ENCODE measurements around the gene HOXC6. TPM values are rescaled to one million over a fixed set of nuclear protein-coding genes. Genes with fewer than 3 reads are reported as not detected.

HOXC6 gene
- total RNA-seq, 1 donor from 2014 or later = not detected

- H3K27ac ChIP-seq = no peak overlapping the region
- Mint-ChIP-seq H3K9me3 (peaks cover 9% of the 10 kb centered on the region), H3K27me3 (ENCODE audit: insufficient read depth, low read depth) (peaks cover 88% of the 10 kb centered on the region), H3K4me3 (peak overlapping the region; percentile 33), H3K27ac (no peak overlapping the region), H3K36me3 (no peaks in the 10 kb centered on the region), H3K4me1 (no peaks in the 10 kb centered on the region)
- H3K27me3 ChIP-seq = peaks cover 100% of the 10 kb centered on the region
- no peaks in the 10 kb centered on the region for H3K4me1 ChIP-seq
- no peaks in the 10 kb centered on the region for H3K79me2 ChIP-seq (ENCODE audit: low read depth)
- H3K4me2 ChIP-seq = no peak overlapping the region
- peaks cover 91% of the 10 kb centered on the region for H4K20me1 ChIP-seq (ENCODE audit: low read depth)
- H3K36me3 ChIP-seq = no peaks in the 10 kb centered on the region
- H2AFZ ChIP-seq (replicated peaks) = no peak overlapping the region
- H3K9me3 ChIP-seq (ENCODE audit: low read depth) = no peaks in the 10 kb centered on the region
- no peak overlapping the region for H3K4me3 ChIP-seq
- H3K9ac ChIP-seq = no peak overlapping the region
- no peaks in the 10 kb centered on the region for H3F3A ChIP-seq (ENCODE audit: low read depth)
- no peak for DNase-seq (ENCODE audit: low spot score)
- no peak for TF ChIP-seq CTCF (IDR thresholded peaks at IDR 0.05)
- TF ChIP-seq EZH2phosphoT487 (IDR thresholded peaks at IDR 0.05) = peak; percentile 73
- TF ChIP-seq EZH2 (IDR thresholded peaks at IDR 0.05) = peak; percentile 89
Measured at GRCh38 chr12:54030442-54030801, 2.2 kb downstream of the HOXC6 start.

- Histone ChIP-seq H4K20me1 (ENCODE audit: low read depth) (peaks cover 91% of the 10 kb centered on the region), H3K9me3 (ENCODE audit: low read depth) (no peaks in the 10 kb centered on the region), H3K27me3 (peaks cover 100% of the 10 kb centered on the region), H3K36me3 (no peaks in the 10 kb centered on the region), H3K4me1 (no peaks in the 10 kb centered on the region), H3K27ac (no peak overlapping the region), H3K79me2 (ENCODE audit: low read depth) (no peaks in the 10 kb centered on the region), H3K9ac (no peak overlapping the region), H2AFZ (replicated peaks) (no peak overlapping the region), H3K4me2 (no peak overlapping the region), H3F3A (ENCODE audit: low read depth) (no peaks in the 10 kb centered on the region), H3K4me3 (no peak overlapping the region)
- Mint-ChIP-seq H3K27ac (no peak overlapping the region), H3K27me3 (ENCODE audit: insufficient read depth, low read depth) (peaks cover 88% of the 10 kb centered on the region), H3K4me3 (no peak overlapping the region), H3K9me3 (peaks cover 12% of the 10 kb centered on the region), H3K36me3 (no peaks in the 10 kb centered on the region), H3K4me1 (no peaks in the 10 kb centered on the region)
- DNase-seq (ENCODE audit: low spot score) = peak; percentile 70
- TF ChIP-seq EZH2phosphoT487 (IDR thresholded peaks at IDR 0.05) (peak; percentile 99), EZH2 (IDR thresholded peaks at IDR 0.05) (peak; percentile 95), CTCF (IDR thresholded peaks at IDR 0.05) (no peak)
Measured at GRCh38 chr12:54030889-54031471, 2.7 kb downstream of the HOXC6 start.

- H3K27me3 Mint-ChIP-seq (ENCODE audit: insufficient read depth, low read depth) = peaks cover 88% of the 10 kb centered on the region
- peaks cover 100% of the 10 kb centered on the region for H3K27me3 ChIP-seq
- no peaks in the 10 kb centered on the region for H3K36me3 Mint-ChIP-seq
Measured at GRCh38 chr12:54031480-54031879, 3.2 kb downstream of the HOXC6 start.

More at GRCh38 chr12:54031480-54031879, 3.2 kb downstream of the HOXC6 start:
- Mint-ChIP-seq H3K9me3 (peaks cover 13% of the 10 kb centered on the region), H3K27ac (no peak overlapping the region), H3K4me1 (no peaks in the 10 kb centered on the region), H3K4me3 (no peak overlapping the region)
- H3K9ac ChIP-seq = no peak overlapping the region
- no peaks in the 10 kb centered on the region for H3K4me1 ChIP-seq
- no peak overlapping the region for H3K27ac ChIP-seq
- H3K4me2 ChIP-seq = no peak overlapping the region
- H3K36me3 ChIP-seq = no peaks in the 10 kb centered on the region
- no peaks in the 10 kb centered on the region for H3K9me3 ChIP-seq (ENCODE audit: low read depth)
- no peak for DNase-seq (ENCODE audit: low spot score)
- TF ChIP-seq EZH2phosphoT487 (IDR thresholded peaks at IDR 0.05) (no peak), CTCF (IDR thresholded peaks at IDR 0.05) (no peak)
- H4K20me1 ChIP-seq (ENCODE audit: low read depth) = peaks cover 87% of the 10 kb centered on the region
- H2AFZ ChIP-seq (replicated peaks) = no peak overlapping the region
- H3K4me3 ChIP-seq = no peak overlapping the region
- H3K79me2 ChIP-seq (ENCODE audit: low read depth) = no peaks in the 10 kb centered on the region
- no peaks in the 10 kb centered on the region for H3F3A ChIP-seq (ENCODE audit: low read depth)
